GM12875 (cell line): ENCODE measurements around the gene ZNF431.

ENCODE experiments used
- H3K4me3 ChIP-seq: one replicate; pipeline ENCODE4 v1.5.1; 2011; ENCODE audit warnings: low read depth, low read length, control low read depth
- TF ChIP-seq, protein P1 (sequence below): IDR thresholded peaks from 2 replicates; pipeline ENCODE4 v1.5.1; 2011; ENCODE audit warnings: low read depth, mild to moderate bottlenecking, control low read depth, inconsistent platforms, low read length, moderate library complexity, borderline replicate concordance; ENCODE audit not compliant: insufficient read depth

ZNF431 gene

DNA sequence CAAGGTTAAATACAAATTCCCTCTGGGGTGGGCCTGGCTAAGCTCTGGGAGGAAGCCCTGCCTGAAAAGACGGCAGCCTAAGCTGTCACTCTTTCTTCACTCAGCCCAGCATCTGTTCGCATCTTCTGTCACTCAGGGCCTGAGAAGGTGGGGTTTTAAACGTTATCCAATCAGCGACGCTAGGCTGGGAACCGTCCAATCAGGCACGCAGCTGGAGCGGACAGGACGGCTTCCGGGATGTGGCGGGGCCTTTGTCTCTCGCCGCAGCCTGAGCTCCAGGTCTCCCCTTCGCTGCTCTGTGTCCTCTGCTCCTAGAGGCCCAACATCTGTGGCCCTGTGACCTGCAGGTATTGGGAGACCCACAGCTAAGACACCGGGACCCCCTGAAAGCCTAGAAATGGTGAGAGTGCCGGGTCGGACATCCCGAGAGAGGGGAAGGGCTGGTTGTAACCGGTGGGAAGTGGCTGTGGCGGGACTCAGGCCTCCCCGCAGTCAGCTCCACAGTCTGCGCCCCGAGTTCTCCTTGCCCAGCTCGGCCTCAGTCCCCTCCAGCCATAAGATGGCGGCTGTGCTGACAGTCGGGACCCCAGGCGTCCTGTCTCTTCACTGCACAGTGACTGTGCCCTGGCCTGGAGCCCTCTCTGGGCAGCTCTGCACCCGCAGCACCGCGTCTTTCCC, at the start of gene ZNF431:
Gene ZNF431, plus strand, starts transcription at position 254 of the 678 bp plus-strand sequence. Its CDS starts 144 bp downstream, at position 398.
- TF ChIP-seq, protein P1, sequence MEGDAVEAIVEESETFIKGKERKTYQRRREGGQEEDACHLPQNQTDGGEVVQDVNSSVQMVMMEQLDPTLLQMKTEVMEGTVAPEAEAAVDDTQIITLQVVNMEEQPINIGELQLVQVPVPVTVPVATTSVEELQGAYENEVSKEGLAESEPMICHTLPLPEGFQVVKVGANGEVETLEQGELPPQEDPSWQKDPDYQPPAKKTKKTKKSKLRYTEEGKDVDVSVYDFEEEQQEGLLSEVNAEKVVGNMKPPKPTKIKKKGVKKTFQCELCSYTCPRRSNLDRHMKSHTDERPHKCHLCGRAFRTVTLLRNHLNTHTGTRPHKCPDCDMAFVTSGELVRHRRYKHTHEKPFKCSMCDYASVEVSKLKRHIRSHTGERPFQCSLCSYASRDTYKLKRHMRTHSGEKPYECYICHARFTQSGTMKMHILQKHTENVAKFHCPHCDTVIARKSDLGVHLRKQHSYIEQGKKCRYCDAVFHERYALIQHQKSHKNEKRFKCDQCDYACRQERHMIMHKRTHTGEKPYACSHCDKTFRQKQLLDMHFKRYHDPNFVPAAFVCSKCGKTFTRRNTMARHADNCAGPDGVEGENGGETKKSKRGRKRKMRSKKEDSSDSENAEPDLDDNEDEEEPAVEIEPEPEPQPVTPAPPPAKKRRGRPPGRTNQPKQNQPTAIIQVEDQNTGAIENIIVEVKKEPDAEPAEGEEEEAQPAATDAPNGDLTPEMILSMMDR: no peak
- peak within 1 kb of the TSS; percentile 65 for H3K4me3 ChIP-seq

DNA sequence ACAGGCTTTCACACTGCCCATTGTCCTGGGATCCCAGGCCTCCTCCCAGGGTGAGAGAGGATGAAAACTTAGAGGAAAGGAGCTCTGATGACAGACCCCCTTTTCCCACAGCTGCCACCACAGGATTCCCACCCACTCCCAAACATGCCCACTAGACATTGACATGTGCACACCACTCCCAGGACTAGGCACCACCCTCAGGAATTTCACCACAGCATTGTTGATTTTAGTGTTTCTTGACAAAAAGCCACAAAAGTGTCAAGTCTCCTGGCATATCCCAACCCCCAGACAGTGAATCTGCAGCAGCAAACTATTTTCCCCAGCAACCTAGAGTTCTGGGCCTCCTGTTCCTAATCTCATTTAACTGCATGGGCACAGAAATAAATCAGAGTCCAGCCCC, 49.7 kb upstream of the ZNF431 start:
- TF ChIP-seq, protein P1: no peak
- no peak overlapping the region for H3K4me3 ChIP-seq

DNA sequence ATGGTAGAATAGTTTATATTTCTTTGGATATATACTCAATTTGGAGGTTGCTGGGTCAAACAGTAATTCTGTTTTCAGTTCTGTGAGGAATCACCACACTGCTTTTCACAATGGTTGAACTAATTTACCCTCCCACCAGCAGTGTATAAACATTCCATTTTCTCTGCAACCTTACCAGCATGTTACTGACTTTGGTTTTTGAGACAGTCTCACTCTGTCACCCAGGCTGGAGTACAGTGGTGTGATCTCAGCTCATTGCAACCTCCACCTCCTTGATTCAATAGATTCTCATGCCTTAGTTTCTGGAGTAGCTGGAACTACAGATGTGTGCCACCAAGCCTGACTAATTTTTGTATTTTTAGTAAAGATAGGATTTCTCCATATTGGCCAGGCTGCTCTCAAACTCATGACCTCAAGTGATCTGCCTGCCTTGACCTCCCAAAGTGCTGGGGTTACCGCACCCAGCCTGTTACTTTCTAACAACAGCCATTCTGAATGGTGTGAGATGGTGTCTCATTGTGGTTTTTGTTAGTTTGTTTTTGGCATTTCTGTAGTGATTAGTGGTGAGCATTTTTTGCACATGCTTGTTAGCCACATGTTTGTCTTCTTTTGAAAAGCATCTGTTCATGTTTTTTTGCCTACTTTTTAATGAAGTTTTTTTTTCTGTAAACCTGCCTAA, 47.4 kb upstream of the ZNF431 start:
- TF ChIP-seq, protein P1: no peak
- H3K4me3 ChIP-seq: no peak overlapping the region

DNA sequence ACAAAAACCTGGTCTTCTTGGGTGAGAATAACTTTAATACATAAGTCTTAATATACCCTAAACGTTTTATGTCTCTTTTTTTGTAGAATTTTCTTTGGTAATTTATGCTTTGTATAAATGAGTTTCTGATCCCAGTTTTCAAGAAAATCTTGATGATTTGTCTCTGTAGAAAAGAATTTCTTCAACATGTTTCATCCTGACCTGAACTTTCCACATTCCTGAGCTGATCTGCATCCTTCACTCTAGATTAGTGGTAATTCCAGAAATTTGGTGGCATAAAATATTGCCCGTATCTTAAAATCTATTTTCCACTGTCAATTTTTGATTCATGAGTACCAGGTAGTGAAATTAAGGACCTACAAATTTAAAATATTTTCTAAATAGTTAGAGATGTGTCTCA, 43.5 kb upstream of the ZNF431 start:
- no peak overlapping the region for H3K4me3 ChIP-seq
- TF ChIP-seq, protein P1: no peak

DNA sequence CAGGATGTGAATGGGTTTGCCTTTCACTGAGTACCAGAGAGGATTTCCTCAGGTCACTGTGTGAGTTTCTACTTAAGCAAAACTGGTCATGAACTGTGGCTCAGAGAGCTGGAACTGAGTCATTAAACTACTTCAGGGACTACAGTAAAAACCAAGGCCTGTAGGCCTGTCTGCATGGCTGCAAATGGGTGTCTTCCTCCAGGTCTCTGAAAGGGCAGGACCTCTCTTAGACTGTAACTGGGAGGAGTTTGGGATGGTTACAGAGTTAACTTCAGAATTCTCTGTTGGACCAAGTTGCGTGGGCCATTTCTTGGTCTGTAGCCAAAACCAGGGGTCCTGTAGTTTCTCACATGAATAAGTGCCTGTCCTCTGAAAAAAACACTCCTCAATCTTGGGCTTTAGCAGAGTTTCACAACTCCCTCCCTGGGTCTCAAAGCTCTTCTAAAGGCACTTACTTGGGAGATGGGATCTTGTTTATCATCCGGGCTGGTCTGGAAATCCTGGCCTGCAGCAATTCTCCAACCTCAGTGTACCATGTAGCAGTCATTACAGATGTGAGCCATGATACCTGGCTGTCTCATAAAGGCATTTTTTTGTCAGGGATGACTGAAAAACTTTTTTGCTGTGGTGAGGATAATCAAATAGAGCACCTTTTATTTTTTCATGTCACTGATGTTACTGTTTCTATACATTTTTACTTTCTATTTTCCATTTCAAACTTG, 40.2 kb upstream of the ZNF431 start:
- no peak overlapping the region for H3K4me3 ChIP-seq
- TF ChIP-seq, protein P1: no peak

DNA sequence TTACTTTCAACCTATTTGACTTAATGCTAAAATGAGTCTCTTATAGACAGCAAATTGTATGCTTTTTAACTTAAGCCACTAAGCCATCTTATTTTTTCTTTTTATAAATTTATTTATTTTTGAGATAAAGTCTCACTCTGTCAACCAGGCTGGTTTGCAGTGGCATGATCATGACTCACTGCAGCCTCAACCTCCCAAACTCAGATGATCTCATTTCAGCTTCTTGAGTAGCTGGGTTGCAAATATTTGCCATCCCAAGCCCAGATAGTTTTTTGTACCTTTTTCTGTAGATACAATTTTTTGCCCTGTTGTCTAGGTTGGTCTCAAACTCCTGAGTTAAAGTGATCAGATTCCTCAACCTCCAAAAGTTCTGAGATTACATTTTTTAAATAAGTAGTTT, 32.7 kb upstream of the ZNF431 start:
- H3K4me3 ChIP-seq: no peak overlapping the region
- TF ChIP-seq, protein P1: no peak
